Measurements from ENCODE around the gene DMTF1. TPM values are rescaled to one million over a fixed set of nuclear protein-coding genes. Genes with fewer than 3 reads are reported as not detected.

DMTF1 gene
- polyA plus RNA-seq, 1 of the 3 experiments (the other 2 are of a cell fraction), result 108 TPM

DNA sequence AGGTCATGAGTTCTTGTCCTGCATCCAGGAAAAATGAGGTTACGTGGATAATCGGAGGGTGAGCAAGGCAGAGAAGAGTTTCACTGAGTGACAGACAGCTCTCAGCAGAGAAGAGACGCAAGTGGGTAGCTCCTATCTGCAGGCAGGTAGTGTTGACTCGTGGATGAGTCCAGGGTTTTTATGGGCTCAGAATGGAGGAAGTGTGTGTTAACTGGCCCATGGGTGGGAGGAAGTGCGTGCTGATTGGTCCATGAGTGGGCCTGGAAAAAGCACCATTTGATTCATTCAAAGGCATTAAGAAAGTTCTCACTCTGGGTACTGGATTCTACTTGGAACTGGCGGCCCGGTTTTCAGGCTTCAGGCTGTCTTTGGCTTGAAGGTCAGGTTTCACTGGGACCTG, 4.8 kb upstream of the DMTF1 start:
- H3K9me2 ChIP-seq, result no peaks in the 10 kb centered on the region
- no peak overlapping the region for H3K4me2 ChIP-seq
- H3K9ac ChIP-seq, result no peak overlapping the region
- H3K36me3 ChIP-seq (replicated peaks in 1 of 2; ENCODE audit: control insufficient read depth in 1 of 2, insufficient read depth in 2 of 2, low read length in 1 of 2), result no peaks in the 10 kb centered on the region
- TF ChIP-seq, protein P1, sequence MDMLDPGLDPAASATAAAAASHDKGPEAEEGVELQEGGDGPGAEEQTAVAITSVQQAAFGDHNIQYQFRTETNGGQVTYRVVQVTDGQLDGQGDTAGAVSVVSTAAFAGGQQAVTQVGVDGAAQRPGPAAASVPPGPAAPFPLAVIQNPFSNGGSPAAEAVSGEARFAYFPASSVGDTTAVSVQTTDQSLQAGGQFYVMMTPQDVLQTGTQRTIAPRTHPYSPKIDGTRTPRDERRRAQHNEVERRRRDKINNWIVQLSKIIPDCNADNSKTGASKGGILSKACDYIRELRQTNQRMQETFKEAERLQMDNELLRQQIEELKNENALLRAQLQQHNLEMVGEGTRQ (IDR thresholded peaks at IDR 0.05; ENCODE audit: borderline replicate concordance, low read depth, low read length), result no peak
- TF ChIP-seq TEAD4 (IDR thresholded peaks at IDR 0.05; ENCODE audit: borderline replicate concordance, insufficient read depth) (no peak), GATA2 (CRISPR knock-in tag; IDR thresholded peaks at IDR 0.05) (no peak), FOXJ3 (CRISPR knock-in tag; IDR thresholded peaks at IDR 0.05) (no peak), MEF2A (IDR thresholded peaks at IDR 0.05; ENCODE audit: borderline replicate concordance, low read depth) (no peak), RFX5 (IDR thresholded peaks at IDR 0.05; ENCODE audit: low read length) (no peak), TCF12 (IDR thresholded peaks at IDR 0.05) (no peak), CHD2 (IDR thresholded peaks at IDR 0.05; ENCODE audit: low read length, partially characterized antibody) (no peak), YY1 (IDR thresholded peaks at IDR 0.05; ENCODE audit: low read depth) (no peak), ELF1 (IDR thresholded peaks at IDR 0.05) (no peak), EZH2phosphoT487 (IDR thresholded peaks at IDR 0.05; ENCODE audit: borderline replicate concordance, low read depth) (no peak), SIN3A (IDR thresholded peaks at IDR 0.05; ENCODE audit: borderline replicate concordance, low read depth, low read length) (no peak), FOXM1 (IDR thresholded peaks at IDR 0.05; ENCODE audit: low read depth) (no peak), MXI1 (IDR thresholded peaks at IDR 0.05; ENCODE audit: low read depth, low read length) (no peak)
- TF ChIP-seq, protein P2, sequence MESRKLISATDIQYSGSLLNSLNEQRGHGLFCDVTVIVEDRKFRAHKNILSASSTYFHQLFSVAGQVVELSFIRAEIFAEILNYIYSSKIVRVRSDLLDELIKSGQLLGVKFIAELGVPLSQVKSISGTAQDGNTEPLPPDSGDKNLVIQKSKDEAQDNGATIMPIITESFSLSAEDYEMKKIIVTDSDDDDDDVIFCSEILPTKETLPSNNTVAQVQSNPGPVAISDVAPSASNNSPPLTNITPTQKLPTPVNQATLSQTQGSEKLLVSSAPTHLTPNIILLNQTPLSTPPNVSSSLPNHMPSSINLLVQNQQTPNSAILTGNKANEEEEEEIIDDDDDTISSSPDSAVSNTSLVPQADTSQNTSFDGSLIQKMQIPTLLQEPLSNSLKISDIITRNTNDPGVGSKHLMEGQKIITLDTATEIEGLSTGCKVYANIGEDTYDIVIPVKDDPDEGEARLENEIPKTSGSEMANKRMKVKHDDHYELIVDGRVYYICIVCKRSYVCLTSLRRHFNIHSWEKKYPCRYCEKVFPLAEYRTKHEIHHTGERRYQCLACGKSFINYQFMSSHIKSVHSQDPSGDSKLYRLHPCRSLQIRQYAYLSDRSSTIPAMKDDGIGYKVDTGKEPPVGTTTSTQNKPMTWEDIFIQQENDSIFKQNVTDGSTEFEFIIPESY (IDR thresholded peaks at IDR 0.05; ENCODE audit: borderline replicate concordance, low read depth), result no peak
- TF ChIP-seq, protein P3, sequence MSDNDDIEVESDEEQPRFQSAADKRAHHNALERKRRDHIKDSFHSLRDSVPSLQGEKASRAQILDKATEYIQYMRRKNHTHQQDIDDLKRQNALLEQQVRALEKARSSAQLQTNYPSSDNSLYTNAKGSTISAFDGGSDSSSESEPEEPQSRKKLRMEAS (IDR thresholded peaks at IDR 0.05; ENCODE audit: low read depth), result no peak
- TF ChIP-seq, protein P4, sequence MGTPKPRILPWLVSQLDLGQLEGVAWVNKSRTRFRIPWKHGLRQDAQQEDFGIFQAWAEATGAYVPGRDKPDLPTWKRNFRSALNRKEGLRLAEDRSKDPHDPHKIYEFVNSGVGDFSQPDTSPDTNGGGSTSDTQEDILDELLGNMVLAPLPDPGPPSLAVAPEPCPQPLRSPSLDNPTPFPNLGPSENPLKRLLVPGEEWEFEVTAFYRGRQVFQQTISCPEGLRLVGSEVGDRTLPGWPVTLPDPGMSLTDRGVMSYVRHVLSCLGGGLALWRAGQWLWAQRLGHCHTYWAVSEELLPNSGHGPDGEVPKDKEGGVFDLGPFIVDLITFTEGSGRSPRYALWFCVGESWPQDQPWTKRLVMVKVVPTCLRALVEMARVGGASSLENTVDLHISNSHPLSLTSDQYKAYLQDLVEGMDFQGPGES (IDR thresholded peaks at IDR 0.05; ENCODE audit: low read depth, low read length), result no peak
- TF ChIP-seq, protein P5, sequence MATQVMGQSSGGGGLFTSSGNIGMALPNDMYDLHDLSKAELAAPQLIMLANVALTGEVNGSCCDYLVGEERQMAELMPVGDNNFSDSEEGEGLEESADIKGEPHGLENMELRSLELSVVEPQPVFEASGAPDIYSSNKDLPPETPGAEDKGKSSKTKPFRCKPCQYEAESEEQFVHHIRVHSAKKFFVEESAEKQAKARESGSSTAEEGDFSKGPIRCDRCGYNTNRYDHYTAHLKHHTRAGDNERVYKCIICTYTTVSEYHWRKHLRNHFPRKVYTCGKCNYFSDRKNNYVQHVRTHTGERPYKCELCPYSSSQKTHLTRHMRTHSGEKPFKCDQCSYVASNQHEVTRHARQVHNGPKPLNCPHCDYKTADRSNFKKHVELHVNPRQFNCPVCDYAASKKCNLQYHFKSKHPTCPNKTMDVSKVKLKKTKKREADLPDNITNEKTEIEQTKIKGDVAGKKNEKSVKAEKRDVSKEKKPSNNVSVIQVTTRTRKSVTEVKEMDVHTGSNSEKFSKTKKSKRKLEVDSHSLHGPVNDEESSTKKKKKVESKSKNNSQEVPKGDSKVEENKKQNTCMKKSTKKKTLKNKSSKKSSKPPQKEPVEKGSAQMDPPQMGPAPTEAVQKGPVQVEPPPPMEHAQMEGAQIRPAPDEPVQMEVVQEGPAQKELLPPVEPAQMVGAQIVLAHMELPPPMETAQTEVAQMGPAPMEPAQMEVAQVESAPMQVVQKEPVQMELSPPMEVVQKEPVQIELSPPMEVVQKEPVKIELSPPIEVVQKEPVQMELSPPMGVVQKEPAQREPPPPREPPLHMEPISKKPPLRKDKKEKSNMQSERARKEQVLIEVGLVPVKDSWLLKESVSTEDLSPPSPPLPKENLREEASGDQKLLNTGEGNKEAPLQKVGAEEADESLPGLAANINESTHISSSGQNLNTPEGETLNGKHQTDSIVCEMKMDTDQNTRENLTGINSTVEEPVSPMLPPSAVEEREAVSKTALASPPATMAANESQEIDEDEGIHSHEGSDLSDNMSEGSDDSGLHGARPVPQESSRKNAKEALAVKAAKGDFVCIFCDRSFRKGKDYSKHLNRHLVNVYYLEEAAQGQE (IDR thresholded peaks at IDR 0.05; ENCODE audit: low read depth, low read length), result no peak
- TF ChIP-seq, protein P6, sequence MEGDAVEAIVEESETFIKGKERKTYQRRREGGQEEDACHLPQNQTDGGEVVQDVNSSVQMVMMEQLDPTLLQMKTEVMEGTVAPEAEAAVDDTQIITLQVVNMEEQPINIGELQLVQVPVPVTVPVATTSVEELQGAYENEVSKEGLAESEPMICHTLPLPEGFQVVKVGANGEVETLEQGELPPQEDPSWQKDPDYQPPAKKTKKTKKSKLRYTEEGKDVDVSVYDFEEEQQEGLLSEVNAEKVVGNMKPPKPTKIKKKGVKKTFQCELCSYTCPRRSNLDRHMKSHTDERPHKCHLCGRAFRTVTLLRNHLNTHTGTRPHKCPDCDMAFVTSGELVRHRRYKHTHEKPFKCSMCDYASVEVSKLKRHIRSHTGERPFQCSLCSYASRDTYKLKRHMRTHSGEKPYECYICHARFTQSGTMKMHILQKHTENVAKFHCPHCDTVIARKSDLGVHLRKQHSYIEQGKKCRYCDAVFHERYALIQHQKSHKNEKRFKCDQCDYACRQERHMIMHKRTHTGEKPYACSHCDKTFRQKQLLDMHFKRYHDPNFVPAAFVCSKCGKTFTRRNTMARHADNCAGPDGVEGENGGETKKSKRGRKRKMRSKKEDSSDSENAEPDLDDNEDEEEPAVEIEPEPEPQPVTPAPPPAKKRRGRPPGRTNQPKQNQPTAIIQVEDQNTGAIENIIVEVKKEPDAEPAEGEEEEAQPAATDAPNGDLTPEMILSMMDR (IDR thresholded peaks at IDR 0.05), result no peak
- no peaks in the 10 kb centered on the region for H3K9me3 ChIP-seq
- DNase-seq, result peak; percentile 12
- no peak overlapping the region for H3K4me3 ChIP-seq (ENCODE audit: low read depth in 2 of 2, low read length in 1 of 2)
- peaks cover 6% of the 10 kb centered on the region for H3F3A ChIP-seq (replicated peaks; ENCODE audit: insufficient read depth)
- peaks cover 0 to 5% of the 10 kb centered on the region in 2 experiments; a peak in 2 of 4 replicates for H3K4me1 ChIP-seq (ENCODE audit: control insufficient read depth in 1 of 2, insufficient read depth in 2 of 2, low read depth in 1 of 2, low read length in 1 of 2)
- H4K20me1 ChIP-seq (ENCODE audit: insufficient read depth), result no peaks in the 10 kb centered on the region
- POLR2A ChIA-PET, result interaction anchor here (1.7 kb wide), 1 partner anchor 88 kb away, joined by 4 read pairs; the partner anchor contains the start of gene ELAPOR2
- H2AFZ ChIP-seq (ENCODE audit: low read depth), result no peak overlapping the region
- H3K27me3 ChIP-seq (ENCODE audit: insufficient read depth), result no peaks in the 10 kb centered on the region
- CTCF ChIA-PET, result interaction anchor here (0.9 to 11.5 kb wide), 35 partner anchors 8 to 645 kb away, joined by 3 to 295 read pairs (median 7); partner anchors contain the start of gene ELAPOR2
- WGBS (ENCODE audit: low lambda C conversion rate), result 90% methylated on average over 7 of the region's 7 CpGs
- H3K27ac ChIP-seq (ENCODE audit: low read depth in 2 of 2, low read length in 1 of 2), result no peak overlapping the region
- H3K79me2 ChIP-seq (ENCODE audit: insufficient read depth), result no peaks in the 10 kb centered on the region; the same call in 1 of the 2 replicates
